ENCODE data around the gene FMN1. TPM values are rescaled to one million over a fixed set of nuclear protein-coding genes. Genes with fewer than 3 reads are reported as not detected.
A peak's percentile ranks its signal among the peaks of the same experiment; 100 is the strongest.

The FMN1 gene
- total RNA-seq, 4 donors from 2014 or later, result 5.1 to 13.3 (median 9.0) TPM

- WGBS, 2 donors (ENCODE audit: low coverage in 1 of 2), result 40 to 47% methylated on average over 6 to 8 of the region's 8 CpGs
- peaks cover 0 to 8% (median 0%) of the 10 kb centered on the region in 3 donors for H3K4me1 ChIP-seq
- TF ChIP-seq EP300 (IDR thresholded peaks at IDR 0.05) (no peak), POLR2AphosphoS5 (IDR thresholded peaks at IDR 0.05) (no peak), POLR2A (IDR thresholded peaks at IDR 0.05) (no peak)
- H3K27ac ChIP-seq, result peak overlapping the region in 2 of 4 donors; percentile 4 to 24
- H3K4me3 ChIP-seq, result no peak overlapping the region
- H3K9me3 ChIP-seq, result no peaks in the 10 kb centered on the region
- H3K27me3 ChIP-seq, result no peaks in the 10 kb centered on the region
- no peaks in the 10 kb centered on the region for H3K36me3 ChIP-seq
- peak; percentile 34 for ATAC-seq
These were observed 78.3 kb downstream of the FMN1 start for GRCh38 chr15:33116198-33116597.

- no peak for ATAC-seq
- peaks cover 0 to 8% (median 0%) of the 10 kb centered on the region in 3 donors for H3K4me1 ChIP-seq
- no peaks in the 10 kb centered on the region for H3K9me3 ChIP-seq
- H3K36me3 ChIP-seq, result no peaks in the 10 kb centered on the region
- H3K27ac ChIP-seq, result peak overlapping the region in 1 of 4 donors; percentile 4
- no peaks in the 10 kb centered on the region for H3K27me3 ChIP-seq
- no peak overlapping the region for H3K4me3 ChIP-seq
- WGBS, 2 donors (ENCODE audit: low coverage in 1 of 2), result 60 to 68% methylated on average over 4 of the region's 4 CpGs
- no peak for TF ChIP-seq CTCF (IDR thresholded peaks at IDR 0.05)
- TF ChIP-seq EP300 (IDR thresholded peaks at IDR 0.05), result no peak
- TF ChIP-seq POLR2AphosphoS5 (IDR thresholded peaks at IDR 0.05), result no peak
- TF ChIP-seq POLR2A (IDR thresholded peaks at IDR 0.05), result no peak
These were observed 79.2 kb downstream of the FMN1 start for GRCh38 chr15:33115191-33115861.

- ATAC-seq, result peak; percentile 31
- H3K36me3 ChIP-seq, result no peaks in the 10 kb centered on the region
- no peak overlapping the region for H3K4me3 ChIP-seq
- 74 to 88% methylated on average over 8 of the region's 8 CpGs for WGBS, 2 donors (ENCODE audit: low coverage in 1 of 2)
- peaks cover 0 to 8% (median 0%) of the 10 kb centered on the region in 3 donors for H3K4me1 ChIP-seq
- no peaks in the 10 kb centered on the region for H3K27me3 ChIP-seq
- no peak overlapping the region for H3K27ac ChIP-seq
- TF ChIP-seq EP300 (IDR thresholded peaks at IDR 0.05), result no peak
- no peak for TF ChIP-seq POLR2AphosphoS5 (IDR thresholded peaks at IDR 0.05)
- TF ChIP-seq CTCF (IDR thresholded peaks at IDR 0.05), result no peak
- TF ChIP-seq POLR2A (IDR thresholded peaks at IDR 0.05), result no peak
- H3K9me3 ChIP-seq, result no peaks in the 10 kb centered on the region
These were observed 80.2 kb downstream of the FMN1 start for GRCh38 chr15:33114374-33114717.

- Histone ChIP-seq H3K4me1 (peaks cover 0 to 8% (median 0%) of the 10 kb centered on the region in 3 donors), H3K36me3 (no peaks in the 10 kb centered on the region), H3K9me3 (no peaks in the 10 kb centered on the region), H3K27me3 (no peaks in the 10 kb centered on the region), H3K4me3 (no peak overlapping the region), H3K27ac (no peak overlapping the region)
- TF ChIP-seq POLR2AphosphoS5 (IDR thresholded peaks at IDR 0.05) (no peak), POLR2A (IDR thresholded peaks at IDR 0.05) (no peak), EP300 (IDR thresholded peaks at IDR 0.05) (no peak), CTCF (IDR thresholded peaks at IDR 0.05) (no peak)
- ATAC-seq, result no peak
- 82% methylated on average over 5 to 6 of the region's 7 CpGs for WGBS, 2 donors (ENCODE audit: low coverage in 1 of 2)
These were observed 80.7 kb downstream of the FMN1 start for GRCh38 chr15:33113666-33114373.

- Histone ChIP-seq H3K27ac (no peak overlapping the region), H3K9me3 (no peaks in the 10 kb centered on the region), H3K4me3 (no peak overlapping the region), H3K4me1 (peaks cover 0 to 8% (median 0%) of the 10 kb centered on the region in 3 donors), H3K27me3 (no peaks in the 10 kb centered on the region), H3K36me3 (no peaks in the 10 kb centered on the region)
- TF ChIP-seq CTCF (IDR thresholded peaks at IDR 0.05), result no peak
- no peak for TF ChIP-seq POLR2AphosphoS5 (IDR thresholded peaks at IDR 0.05)
- no peak for TF ChIP-seq EP300 (IDR thresholded peaks at IDR 0.05)
- no peak for TF ChIP-seq POLR2A (IDR thresholded peaks at IDR 0.05)
- 91 to 100% methylated on average over 1 to 5 of the region's 5 CpGs for WGBS, 2 donors (ENCODE audit: low coverage in 1 of 2)
- ATAC-seq, result no peak
These were observed 81.9 kb downstream of the FMN1 start for GRCh38 chr15:33112541-33113105.
